Fibroblast of skin of right quadriceps (primary cell): ENCODE data around the gene NCF4.

Experiments used
- DNase-seq: peaks from one replicate; pipeline ENCODE4 v3.0.0-alpha.2; 2013

Gene NCF4

DNA sequence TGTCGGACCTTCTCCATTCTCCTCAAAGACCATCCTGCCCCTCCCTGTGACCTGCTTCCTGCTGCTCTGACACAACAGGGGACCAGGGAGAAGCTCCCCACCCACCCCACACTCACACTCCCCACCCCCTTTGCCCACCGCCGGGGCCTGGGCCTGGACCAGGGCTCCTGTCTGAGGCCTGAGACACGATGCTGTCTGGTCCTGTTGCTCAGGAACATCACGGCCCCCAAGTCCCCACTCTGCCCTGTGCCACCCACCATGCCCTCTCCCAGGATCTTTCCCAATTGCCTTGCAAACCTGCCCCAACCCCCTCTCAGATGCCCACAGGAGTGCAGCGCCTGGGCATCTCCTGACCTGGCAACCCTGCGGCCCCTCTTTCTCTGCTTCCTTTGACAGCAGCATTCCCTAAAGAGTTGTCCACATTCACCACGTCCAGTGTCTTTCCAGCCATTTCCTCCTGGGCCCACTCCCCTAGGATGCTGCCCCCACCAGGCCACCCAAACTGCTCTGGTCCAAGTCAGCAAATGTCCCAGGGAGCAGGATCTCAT lies 63.4 kb downstream of the NCF4 start:
- DNase-seq, result no peak

DNA sequence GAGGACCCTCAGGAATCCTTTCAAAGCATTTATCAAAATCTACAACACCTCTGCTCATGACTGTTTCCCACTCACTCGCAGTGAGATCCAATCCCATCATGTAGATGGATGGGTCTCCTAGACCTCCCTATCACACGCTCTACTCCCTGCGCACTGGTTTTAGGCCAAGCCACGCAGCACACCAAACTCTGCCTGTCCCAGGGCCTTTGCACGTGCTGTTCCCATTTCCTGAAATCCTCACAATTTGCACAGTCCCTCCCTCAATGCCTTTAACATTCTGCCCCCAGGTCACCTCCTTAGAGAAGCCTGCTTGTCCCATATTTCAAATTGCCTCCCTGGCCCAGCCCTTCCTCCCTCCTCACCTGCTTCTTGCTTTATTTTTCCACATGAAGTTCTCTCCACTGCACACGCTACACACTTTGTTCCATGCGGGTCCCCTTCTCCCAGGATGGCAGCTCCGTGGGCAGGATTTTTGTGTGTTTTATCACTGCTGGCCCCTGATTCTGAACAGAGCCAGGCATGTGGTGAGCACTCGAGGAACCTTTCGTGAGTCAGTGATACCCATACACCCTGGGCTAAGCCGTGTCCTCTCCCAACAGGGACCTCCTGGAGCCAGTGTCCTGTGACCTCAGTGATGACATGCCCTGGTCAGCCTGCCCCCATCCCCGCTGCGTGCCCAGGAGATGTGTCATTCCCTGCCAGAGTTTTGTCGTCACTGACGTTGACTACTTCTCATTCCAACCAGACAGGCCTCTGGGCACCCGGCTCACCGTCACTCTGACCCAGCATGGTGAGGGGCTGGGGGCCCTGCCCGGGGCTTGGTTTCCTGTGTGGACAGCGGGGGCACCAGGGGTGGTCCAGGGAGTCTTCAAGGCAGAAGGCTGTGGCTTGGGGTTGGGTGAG lies 64.8 kb downstream of the NCF4 start:
- no peak for DNase-seq

DNA sequence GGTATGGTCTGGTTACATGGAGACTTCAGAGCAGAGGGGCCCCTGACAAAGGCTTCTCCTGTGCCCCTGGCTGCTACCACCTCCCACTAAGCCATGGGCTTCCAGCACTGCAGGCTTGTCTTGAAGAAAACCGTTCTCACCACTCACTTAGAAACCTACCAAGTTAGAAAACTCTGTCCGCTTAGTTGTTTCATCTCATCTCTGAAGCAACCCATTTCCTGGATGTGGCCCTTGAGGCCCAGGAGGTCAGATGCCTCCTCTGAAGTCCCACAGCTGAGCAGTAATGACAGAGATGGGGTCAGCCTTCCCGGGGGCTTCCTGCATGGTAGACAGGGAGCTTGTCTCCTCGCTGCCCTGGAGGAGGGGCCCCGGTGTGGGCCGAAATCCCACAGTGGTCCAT lies 65.5 kb downstream of the NCF4 start:
- DNase-seq, result no peak

DNA sequence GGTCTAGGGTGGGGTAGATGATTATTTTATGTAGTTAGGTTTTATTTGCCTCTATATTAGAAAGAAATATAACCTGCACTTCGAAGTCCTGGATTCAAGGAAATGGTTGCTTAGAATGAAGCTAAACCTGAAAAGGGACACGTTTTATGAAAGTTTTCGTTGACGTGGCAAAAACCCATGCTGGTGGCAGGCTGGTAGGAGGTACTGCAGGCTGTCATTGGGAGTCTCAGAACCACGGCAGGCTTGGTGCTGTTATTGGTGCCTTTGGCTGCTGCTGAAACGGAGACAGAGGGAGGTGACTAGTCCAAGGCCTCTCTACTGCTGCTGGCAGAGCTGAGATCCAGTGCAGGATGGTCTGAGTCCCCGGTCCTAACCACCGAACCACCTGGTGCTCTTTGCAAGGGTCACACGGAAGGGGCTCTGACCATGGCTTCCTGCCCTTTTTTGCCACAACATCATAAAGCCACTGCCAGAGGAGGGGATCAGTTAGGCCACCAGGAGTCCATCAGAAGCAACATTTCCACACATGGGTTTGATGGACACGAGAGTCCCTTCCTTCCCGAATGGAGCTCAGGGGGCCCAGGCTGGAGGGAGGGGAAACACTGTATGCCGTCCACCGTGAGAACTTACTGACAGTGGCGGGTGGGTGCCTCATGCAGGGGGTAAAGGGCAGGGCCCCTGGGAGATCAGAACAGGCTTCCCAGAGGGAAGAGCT lies 66.1 kb downstream of the NCF4 start:
- no peak for DNase-seq
